ENCODE measurements around the gene AMT. TPM values are rescaled to one million over a fixed set of nuclear protein-coding genes. Genes with fewer than 3 reads are reported as not detected.
A peak's percentile ranks its signal among the peaks of the same experiment; 100 is the strongest.

Gene AMT
- total RNA-seq, 1 donor from 2014 or later = 0.79 TPM

- FAIRE-seq (no peak), DNase-seq (ENCODE audit: low read depth) (peak; percentile 44)
- Histone ChIP-seq H3K27me3 (ENCODE audit: control insufficient read depth, insufficient read depth, low read length) (no peaks in the 10 kb centered on the region), H3K4me3 (ENCODE audit: low read depth, low read length) (no peak overlapping the region), H3K36me3 (ENCODE audit: control insufficient read depth, insufficient read depth, low read length) (peaks cover 5% of the 10 kb centered on the region)
- TF ChIP-seq CTCF (IDR thresholded peaks at IDR 0.05; ENCODE audit: insufficient read depth, low read length, severe bottlenecking) = no peak
Measured at GRCh38 chr3:49378249-49378895, 43.9 kb downstream of the AMT start.

- no peak for TF ChIP-seq CTCF (IDR thresholded peaks at IDR 0.05; ENCODE audit: insufficient read depth, low read length, severe bottlenecking)
- peak; percentile 51 for DNase-seq (ENCODE audit: low read depth)
- no peak for FAIRE-seq
- peaks cover 8% of the 10 kb centered on the region for H3K36me3 ChIP-seq (ENCODE audit: control insufficient read depth, insufficient read depth, low read length)
- no peak overlapping the region for H3K4me3 ChIP-seq (ENCODE audit: low read depth, low read length)
- no peaks in the 10 kb centered on the region for H3K27me3 ChIP-seq (ENCODE audit: control insufficient read depth, insufficient read depth, low read length)
Measured at GRCh38 chr3:49377483-49377882, 44.8 kb downstream of the AMT start.

GRCh38 chr3:49371946-49372345 lies 50.3 kb downstream of the AMT start:
- H3K4me3 ChIP-seq (ENCODE audit: low read depth, low read length) = no peak overlapping the region
- H3K36me3 ChIP-seq (ENCODE audit: control insufficient read depth, insufficient read depth, low read length) = peaks cover 16% of the 10 kb centered on the region
- H3K27me3 ChIP-seq (ENCODE audit: control insufficient read depth, insufficient read depth, low read length) = no peaks in the 10 kb centered on the region
- DNase-seq (ENCODE audit: low read depth) (no peak), FAIRE-seq (no peak)
- no peak for TF ChIP-seq CTCF (IDR thresholded peaks at IDR 0.05; ENCODE audit: insufficient read depth, low read length, severe bottlenecking)

GRCh38 chr3:49370585-49371290 lies 51.5 kb downstream of the AMT start:
- FAIRE-seq (no peak), DNase-seq (ENCODE audit: low read depth) (no peak)
- H3K36me3 ChIP-seq (ENCODE audit: control insufficient read depth, insufficient read depth, low read length) = peaks cover 23% of the 10 kb centered on the region
- H3K4me3 ChIP-seq (ENCODE audit: low read depth, low read length) = no peak overlapping the region
- no peaks in the 10 kb centered on the region for H3K27me3 ChIP-seq (ENCODE audit: control insufficient read depth, insufficient read depth, low read length)
- TF ChIP-seq CTCF (IDR thresholded peaks at IDR 0.05; ENCODE audit: insufficient read depth, low read length, severe bottlenecking) = no peak

Other genes with a start within 250 kb of the AMT start
- 0.79 and 1.8 TPM in 2 replicates for gene C3orf62, start 145.2 kb downstream of the AMT start, total RNA-seq
- 25.5 and 28.5 TPM in 2 replicates for gene USP4, start 82.4 kb downstream of the AMT start, total RNA-seq
- gene GPX1, start 64.1 kb downstream of the AMT start, total RNA-seq = 533 and 633 TPM in 2 replicates
- 300 and 621 TPM in 2 replicates for gene RHOA, start 10.5 kb downstream of the AMT start, total RNA-seq
- gene TCTA, start 10.1 kb downstream of the AMT start, total RNA-seq = 4.5 and 9.1 TPM in 2 replicates
- gene NICN1, start 6.9 kb upstream of the AMT start, total RNA-seq = 1.3 and 3.3 TPM in 2 replicates
- gene DAG1, start 47.8 kb upstream of the AMT start, total RNA-seq = 20.3 and 26.9 TPM in 2 replicates
- under 0.01 TPM in 1 of 2 replicates, not detected in the other for gene BSN, start 132.0 kb upstream of the AMT start, total RNA-seq

All from bronchial epithelial cell (primary cell).